Daoy (cell line): ENCODE measurements around the gene RCBTB2. TPM values are rescaled to one million over a fixed set of nuclear protein-coding genes. Genes with fewer than 3 reads are reported as not detected.
"Not testable (repeated sequence)": the region's sequence is repeated elsewhere in the genome, so short reads cannot be mapped to it uniquely, and the experiment has no call there.

Experiments
- DNase-seq: peaks from one replicate; pipeline ENCODE4 v3.0.0-alpha.2; 2015; ENCODE audit warnings: low read depth
- total RNA-seq: library from RNA; depleted of rRNA; stranded (reverse); fragments of >200 nt; shearing (Covaris generic); gene quantifications from 2 replicates; pipeline ENCODE4 v1.2.3, GENCODE V29; 2014

The RCBTB2 gene
- total RNA-seq, 1 experiment from 2014 or later = 2.9 TPM

DNA sequence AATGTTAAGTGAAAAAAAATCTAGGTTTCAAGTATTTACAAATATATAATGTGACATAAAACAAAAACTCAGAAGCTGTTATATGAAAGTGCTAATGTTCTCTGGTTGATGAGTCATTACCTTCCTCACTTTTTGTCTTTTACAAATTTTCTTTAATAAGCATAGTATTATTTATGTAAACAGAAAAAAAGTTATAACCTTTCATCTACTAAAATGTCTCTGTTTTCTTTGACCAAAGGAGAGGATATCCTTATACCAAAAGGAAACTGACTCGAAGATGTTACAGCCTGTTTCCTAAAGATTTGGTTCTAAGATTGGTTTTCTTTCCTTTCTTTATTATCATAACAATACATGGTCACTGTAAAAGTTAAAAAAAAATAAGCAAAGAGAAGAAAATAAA lies 38.0 kb downstream of the RCBTB2 start:
- no peak for DNase-seq

DNA sequence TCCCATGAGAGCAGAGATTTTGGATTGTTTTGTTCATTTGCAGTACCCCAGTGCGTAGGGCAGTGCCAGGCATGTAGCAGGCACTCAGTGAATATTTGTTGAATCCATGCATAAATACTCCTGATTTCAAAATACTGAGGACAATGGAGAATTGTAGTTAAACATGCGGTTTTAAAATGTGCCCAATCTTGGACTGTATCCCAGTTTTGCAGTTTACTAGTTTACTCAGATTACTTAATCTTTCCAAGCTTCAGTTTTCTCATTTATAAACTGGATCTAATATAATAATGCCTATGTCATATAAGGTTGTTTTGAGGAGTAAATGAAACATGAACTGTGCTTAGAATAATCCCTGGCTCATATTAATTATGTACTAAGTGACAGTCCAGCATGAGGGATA lies 39.0 kb downstream of the RCBTB2 start:
- no peak for DNase-seq

DNA sequence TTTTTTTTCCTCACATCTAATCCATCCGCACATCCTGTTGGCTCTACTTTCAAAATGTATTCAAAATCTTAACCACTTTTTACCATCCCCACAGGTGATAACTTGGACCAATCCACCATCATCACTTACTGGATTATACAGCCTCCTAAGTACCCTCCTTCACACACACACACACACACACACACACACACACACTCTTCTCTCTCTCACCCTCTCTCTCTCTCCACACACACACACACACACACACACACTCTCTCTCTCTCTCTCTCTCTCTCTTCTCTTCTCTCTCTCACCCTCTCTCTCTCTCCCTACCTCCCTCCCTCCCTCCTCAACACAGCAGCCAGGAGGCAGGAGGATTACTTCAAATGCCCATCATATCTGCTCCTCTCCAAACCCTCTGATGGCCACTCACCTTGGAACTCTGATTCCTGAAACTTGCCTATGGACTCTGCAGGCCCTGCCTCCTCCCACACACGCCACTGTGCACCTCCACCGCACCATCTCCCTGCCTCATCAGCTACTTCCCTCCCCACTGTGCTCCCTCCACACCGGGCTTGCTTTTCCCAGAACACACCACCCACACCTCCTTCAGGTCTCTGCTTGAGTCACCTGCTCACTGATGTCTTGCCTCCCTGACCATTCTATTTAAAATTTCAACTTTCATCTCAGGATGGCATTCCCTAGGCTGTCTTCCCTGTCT lies 39.7 kb downstream of the RCBTB2 start:
- no peak for DNase-seq

DNA sequence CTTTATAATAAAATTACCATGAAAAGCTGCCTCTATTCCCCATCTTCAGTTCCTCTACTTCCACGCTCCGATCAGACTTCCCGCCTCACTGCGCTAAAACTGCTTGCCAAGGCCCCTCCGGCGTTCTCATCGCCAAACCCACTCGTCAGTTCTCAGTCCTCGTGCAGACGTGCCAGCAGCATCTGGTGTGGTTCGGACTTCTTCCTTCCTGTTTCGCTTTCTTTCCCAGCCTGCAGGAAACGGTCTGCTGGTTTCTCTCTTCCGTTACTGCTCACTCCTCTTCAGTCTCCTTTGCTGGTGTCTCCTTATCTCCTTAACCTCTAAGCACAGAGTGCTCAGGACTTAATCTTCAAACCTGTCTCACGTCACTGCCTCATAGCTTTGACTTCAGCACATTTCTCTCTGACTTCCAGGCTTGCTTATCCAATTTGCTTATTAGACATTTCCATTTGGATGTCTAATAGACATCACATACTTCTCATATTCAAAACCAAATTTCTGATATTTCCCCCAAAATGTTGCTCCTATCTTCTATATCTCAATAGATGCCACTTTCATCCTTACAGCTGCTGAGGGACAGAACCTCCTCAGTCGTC lies 40.3 kb downstream of the RCBTB2 start:
- DNase-seq = peak; percentile 30

DNA sequence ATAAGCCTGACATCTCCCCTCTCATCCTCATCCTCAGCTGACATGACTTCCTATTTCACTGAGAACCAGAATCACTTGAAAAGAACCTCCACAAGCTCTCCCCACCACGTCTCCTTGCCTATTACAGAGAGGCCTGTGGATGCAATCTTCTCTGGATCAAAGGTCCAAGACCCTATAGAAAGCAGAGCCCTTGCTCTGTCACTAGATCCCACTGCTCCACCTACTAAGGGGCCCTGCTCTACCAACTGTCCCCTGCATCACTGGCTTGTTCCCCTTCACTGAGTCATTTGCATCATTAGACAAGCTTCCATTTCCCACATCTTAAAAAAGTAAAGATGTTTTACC lies 40.8 kb downstream of the RCBTB2 start:
- DNase-seq = no peak

DNA sequence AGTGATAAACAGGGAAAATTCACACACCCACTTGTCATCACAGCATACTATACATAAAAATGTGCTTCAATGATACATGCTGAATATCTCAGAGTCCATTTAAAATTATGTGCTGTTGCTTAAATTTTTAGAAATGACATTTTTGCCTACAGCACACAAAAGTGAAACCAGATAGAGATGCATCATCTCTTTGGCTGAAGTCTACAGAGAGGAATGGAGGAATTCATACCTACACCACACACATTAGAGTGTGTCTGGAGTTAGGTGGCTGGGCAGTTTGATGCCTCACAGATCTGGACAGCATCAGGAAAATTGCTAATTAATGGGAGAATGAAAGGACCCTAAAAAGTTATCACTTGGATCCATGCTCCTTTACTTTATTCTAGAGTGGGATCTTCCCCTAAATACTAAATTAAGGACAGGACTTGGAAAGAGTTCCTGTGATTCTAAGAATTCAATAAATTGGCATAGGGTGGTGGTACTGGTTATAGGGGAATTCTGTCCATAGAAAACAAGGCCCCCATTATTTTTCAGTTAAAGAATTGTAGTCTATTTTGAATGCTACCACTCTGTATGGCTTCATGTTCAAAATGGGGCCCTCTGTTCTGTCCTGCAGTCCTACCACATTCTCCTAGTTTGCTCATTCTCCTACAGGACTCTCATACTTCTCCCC lies 41.3 kb downstream of the RCBTB2 start:
- DNase-seq = no peak

DNA sequence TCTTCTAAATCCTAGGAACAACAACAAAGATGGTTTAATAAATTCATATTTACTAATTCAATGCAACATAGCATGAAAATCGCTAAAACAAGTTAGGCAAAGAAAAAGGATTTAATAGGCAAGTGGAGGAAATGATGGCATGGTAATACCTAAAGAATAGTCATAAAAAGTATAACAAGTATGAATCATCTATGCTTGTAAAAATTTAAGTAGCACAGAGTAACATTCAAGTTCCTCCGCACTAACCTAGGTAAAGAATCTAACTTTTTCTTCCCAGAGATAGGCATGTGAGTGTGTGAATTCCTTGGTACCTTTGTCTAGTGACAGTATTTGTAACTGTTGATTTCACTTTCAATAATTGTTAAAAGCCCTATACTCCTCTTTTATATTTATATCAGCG lies 42.6 kb downstream of the RCBTB2 start:
- no peak for DNase-seq

DNA sequence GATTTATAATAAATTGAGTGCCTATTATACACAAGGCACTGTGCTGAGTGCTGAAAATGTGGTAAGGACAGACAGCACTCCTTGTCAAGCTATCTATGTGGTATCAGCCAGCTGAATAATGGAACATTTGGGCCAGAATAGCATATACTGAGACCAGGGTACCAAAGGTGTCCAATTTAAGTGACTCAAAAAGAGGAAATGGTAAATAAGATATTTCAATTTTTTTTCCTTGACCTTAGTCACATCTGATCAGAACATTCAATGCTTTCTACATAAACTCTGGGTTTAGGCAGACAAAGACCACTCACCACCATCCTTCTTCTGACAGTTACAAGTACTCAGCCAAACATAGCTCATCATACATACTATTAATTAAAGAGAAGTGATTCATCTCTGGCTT lies 43.2 kb downstream of the RCBTB2 start:
- no peak for DNase-seq

DNA sequence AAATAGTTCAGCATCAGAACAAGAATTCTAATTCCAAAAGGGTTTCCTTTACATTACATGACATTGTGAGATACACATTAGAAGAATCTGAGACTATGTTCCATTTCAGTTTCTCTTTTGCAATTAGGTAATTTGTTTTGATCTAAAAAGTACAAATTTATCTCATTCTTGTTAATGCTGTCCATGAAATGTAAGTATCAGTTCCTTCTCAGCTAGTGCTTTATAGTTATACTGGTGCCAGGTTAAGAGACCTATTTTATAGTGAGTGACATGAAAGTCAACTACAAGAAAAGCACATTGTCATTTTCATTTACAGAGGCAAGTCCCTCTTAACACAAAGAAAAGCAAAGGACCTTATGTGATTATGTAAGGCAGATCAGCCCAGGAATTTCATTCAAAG lies 43.9 kb downstream of the RCBTB2 start:
- no peak for DNase-seq

DNA sequence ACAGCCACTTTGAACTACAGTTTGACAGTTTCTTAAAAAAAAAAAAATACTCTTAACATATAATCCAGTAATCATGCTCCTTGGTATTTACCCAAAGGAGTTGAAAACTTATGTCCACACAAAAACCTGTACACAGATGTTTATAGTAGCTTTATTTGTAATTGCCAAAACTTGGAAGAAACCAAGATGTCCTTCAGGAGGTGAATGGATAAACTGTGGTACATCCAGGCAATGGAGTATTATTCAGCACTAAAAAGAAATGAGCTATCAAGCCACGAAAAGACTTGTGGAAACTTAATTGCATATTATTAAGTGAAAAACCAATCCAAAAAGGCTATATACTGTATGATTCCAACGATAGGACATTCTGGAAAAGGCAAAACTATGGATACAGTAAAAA lies 44.9 kb downstream of the RCBTB2 start:
- DNase-seq = no peak

DNA sequence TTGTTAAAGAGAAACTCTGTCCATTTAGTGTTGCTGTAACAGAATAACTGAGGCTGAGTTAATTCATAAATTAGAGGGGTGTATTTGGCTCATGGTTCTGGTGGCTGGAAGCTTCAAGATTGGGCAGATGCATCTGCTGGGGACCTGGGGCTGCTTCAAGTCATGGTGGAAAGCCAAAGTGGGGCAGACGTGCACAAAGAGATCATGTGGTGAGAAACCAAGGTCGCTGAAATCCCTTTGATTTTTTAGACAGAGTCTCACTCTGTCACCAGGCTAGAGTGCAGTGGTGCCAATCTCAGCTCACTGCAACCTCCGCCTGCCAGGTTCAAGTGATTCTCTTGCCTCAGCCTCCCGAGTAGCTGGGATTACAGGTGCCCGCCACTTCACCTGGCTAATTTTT lies 46.0 kb downstream of the RCBTB2 start:
- DNase-seq = no peak

DNA sequence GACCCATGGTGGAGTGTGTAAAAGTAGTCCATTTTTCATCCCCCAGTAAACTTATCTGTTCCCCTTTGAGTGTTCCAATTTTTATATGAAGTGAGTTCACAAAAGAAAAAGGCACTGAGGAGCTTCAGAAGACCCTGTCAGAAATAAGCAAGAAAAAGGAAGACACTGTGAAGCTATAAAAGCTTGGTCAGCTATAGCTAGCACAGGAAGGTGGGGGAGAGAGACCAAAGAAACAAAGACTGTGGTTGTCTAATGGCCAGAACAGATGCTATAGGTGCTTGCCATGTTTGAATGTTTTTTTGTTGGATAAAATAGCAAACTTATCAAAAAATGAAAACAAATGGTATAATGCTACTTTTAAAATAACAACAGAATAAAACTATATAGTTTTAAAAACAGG lies 46.5 kb downstream of the RCBTB2 start:
- DNase-seq = no peak

DNA sequence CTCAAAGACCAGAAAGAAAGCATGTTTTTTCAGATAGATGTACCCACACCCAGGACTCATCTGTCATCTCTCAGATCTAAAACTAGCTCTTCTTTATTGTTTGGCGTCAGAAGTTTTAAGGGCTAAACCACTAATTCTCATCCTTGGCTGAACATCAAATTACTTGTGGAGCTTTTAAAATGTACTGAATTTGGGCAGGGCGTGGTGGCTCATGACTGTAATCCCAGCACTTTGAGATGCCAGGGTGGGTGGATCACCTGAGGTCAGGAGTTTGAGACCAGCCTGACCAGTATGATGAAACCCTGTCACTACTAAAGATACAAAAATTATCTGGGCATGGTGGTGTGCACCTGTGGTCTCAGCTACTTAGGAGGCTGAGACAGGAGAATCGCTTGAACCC lies 47.4 kb downstream of the RCBTB2 start:
- no peak for DNase-seq

DNA sequence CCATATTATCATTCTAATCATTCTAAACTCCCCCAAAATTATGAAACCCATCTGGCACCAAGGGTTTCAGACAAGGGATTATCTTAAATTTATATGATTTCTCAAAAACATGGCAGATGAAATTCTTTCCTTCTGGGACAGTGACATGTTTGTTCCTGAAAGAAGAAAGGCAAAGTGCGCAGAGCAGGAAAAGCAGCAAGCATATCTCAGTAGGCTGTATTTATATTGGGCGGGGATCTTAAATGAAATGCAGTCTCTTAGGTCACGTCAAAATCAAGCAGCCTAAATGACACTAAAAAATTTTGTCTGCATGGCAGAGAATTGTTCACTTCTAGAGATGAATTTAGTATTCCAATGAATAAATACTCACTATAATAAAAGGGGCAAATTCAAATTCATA lies 49.3 kb downstream of the RCBTB2 start:
- no peak for DNase-seq

DNA sequence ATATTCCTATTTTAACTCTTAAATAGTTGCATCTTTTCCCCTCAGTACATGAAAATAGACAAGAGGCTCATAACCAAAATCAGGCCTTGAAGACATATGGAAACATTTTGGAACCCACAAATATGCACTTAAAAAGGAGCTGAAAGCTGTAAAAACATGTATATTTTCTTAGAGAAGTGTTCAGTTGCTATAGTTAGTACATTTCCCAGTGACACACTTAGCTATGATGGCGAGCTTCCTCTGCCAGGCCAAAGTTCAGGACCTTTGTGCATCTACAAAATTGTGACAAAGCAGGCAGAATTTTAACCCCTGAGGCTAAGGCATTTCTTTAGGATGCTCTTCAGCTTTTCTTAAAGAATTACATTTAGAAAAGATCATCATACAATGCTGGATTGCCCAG lies 54.5 kb downstream of the RCBTB2 start:
- DNase-seq = no peak

DNA sequence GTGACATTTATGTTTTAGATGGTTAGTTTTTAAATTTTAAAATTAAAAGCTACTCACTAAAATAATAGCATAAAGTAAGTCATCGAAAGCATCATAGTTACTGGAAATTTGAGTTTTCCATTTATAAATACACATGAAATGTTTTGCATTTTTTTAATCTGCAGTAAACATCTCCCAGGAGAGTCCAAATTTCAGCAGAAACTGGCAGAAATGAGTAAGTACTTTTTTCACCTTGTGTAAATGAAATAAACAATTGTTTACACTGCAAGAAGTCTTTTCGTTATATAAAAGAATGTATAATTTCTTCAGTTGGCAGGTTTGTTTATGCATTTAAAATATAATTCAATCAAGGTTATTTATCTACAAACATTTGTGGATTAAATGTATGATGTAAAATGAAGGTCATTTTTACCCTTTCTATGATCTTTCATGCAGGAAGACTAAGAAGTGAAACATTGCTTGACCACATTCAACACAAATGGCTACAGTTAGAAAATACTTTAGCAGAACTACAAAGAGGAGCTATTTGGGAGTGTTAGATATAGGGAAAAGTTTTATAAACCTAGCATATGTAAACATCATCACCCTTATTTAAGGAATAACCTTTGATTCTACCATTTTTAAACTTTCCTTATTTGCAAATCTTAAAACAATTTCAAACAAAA lies 55.6 kb downstream of the RCBTB2 start:
- no peak for DNase-seq

DNA sequence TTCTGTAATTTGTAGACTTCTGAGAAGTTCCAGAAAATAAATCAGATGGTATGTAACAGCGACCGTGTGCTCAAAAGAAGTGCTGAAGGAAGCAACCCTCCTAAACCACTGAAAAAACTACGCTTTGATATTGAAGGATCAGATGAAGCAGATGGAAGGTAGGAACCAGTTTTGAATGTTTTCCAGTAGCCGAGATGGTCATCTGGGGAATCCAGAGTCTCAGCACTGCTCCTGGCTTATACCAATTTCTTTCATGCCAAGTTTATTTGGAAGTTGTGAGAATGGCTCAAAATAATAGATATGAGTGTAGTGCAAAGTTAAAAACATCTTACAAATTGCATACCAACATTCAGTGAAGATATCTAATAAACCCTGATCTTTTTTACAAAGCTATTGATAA lies 56.2 kb downstream of the RCBTB2 start:
- no peak for DNase-seq

DNA sequence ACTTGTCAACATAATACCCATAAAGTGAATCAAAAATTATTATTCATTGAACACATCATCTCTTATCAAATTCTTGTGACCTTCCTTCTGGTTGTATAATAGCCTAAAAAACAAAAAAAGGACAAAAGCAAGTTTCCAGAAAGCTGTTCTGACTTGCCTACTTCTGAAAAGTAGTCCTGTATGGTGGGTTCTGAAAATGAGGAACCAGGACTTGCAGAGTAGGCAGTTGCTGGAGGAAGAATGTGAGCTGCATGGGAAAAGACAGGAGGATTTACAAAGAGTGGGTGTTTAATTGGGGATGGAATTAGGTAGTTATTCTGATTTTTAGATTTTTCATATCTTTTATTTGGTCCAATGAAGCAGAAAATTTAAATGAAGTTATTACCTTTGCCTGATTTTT lies 56.7 kb downstream of the RCBTB2 start:
- no peak for DNase-seq

DNA sequence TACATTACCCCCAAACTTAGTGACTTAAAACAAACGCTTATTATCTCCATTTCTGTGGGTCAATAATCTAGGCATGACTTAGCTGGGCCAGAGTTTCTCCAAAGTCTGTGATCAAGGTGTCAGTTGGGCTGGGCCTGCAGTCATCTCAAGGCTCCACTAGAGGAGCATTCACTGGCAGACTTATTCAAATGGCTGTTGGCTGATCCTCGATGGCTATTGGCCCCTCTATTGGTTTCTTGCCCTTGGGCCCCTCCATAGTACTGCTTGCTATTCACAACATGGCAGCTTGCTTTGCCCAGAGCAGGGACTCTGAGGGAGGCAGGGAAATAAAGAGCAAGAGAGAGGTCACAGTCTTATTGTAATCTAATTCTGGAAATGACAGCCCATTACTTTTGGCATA lies 57.6 kb downstream of the RCBTB2 start:
- DNase-seq = no peak

DNA sequence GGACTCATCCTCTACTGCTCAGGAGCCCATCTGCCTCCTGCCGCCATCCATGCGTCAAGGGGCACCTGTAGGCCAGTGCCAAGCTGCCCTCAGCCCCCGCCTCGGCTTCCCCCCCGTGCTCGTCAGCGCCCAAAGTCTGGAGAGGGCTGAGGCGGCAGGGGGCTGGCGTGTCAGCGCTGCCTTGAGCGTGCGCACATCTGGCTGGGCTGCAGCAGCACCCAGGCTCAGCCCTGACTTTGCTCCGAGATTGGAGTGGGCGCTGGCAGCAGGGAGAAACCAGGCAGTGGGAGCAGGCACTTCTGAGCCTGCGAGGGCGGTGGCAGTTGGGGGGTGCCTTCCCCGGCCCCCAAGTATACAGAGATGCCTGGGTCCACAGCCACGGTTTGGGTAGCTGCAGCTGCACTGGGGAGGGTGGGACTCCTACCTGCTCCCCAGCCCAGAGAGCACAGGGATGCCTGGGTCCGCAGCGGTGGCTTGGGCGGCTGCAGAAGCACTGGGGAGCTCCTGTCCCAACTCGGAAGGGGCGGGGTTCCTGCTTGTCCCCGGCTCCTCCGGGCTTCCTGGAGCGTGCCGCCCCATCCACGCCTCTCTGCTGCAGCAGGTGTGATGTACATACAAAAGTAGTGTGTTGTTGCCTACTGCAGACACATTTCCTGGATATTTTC lies 75.2 kb downstream of the RCBTB2 start:
- DNase-seq = no peak

DNA sequence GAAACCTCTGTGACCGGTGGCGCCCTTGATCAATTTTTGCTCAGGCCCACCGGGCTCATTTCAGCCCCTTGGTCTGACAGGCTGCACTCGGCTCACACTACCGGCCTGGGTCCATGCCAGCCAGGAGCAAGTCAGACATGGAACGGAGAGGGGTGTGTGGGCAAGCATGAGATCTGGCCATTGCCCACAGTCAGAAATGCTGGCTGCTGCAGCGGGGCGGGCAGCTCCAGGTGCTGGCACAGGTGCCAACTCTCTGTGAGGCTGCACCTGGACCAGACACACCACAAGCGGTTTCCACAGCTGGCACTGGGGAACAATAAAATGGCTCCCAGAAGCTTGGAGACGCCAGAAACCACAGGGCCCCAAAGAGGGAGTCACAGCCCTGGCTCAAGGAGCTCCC lies 76.3 kb downstream of the RCBTB2 start:
- DNase-seq = no peak

DNA sequence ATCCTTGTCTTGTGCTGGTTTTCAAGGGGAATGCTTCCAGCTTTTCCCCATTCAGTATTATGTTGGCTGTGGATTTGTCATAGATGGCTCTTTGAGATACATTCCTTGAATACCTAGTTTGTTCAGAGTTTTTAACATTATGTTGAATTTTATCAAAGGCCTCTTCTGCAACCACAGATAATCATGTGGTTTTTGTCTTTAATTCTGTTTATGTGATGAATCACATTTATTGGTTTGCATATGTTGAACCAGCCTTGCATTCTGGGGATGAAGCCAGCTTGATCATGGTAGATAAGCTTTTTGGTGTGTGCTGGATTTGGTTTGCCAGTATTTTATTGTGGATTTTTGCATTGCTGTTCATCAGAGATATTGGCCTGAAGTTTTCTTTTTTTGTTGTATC lies 81.7 kb downstream of the RCBTB2 start:
- DNase-seq = not testable (repeated sequence)

DNA sequence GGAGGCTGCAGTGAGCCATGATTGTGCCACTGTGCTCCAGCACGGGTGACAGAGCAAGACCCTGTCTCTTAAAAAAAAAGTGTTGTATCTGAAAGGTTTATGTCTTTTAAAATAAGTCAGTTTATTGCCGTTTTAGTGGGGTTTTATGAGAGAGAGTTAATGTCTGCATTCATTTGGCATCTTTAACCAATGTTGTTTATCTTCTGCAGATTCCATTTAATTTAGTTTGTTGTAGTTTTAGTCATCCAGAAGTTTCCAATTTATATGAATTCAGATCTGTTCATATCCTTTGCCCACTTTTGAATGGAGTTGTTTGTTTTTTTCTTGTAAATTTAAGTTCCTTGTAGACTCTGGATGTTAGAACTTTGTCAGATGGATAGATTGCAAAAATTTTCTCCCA lies 83.2 kb downstream of the RCBTB2 start:
- no peak for DNase-seq
